GM12878 (cell line): ENCODE measurements around the gene AKAP13. TPM values are rescaled to one million over a fixed set of nuclear protein-coding genes. Genes with fewer than 3 reads are reported as not detected.

Experiments used
- ATAC-seq: fragments of 200-7000 bp; cut with Tn5 transposase; 3 replicates; pipeline ENCODE4 v1.9.1; 2020; ENCODE audit warnings: mild to moderate bottlenecking, moderate library complexity
- BruUV-seq: library from RNA; stranded (reverse); fragments of 400-500 nt; replicated peaks from 2 replicates; lab custom pipeline; 2021; lab: Mats Ljungman, UMichigan
- CTCF ChIA-PET: fragments of 300-600 bp; sonication (Branson Sonifier 250); formaldehyde crosslinking; extraction: SDS; loops from one replicate; lab custom pipeline; 2021; ENCODE audit warnings: inconsistent platforms; lab: Yijun Ruan, JAX
- POLR2A ChIA-PET: fragments of 350-600 bp; formaldehyde crosslinking; extraction: SDS; loops from one replicate; lab custom pipeline; 2021; ENCODE audit warnings: inconsistent platforms; lab: Charles Lee
- RAD21 ChIA-PET: fragments of 300-600 bp; sonication (Branson Sonifier 250); formaldehyde crosslinking; loops from one replicate; lab custom pipeline; 2023; ENCODE audit warnings: antibody characterized with exemption; ENCODE audit not compliant: unreplicated experiment; lab: Charles Lee
- SMC1A ChIA-PET: fragments of 300-600 bp; sonication (Branson Sonifier 250); formaldehyde crosslinking; loops from one replicate; lab custom pipeline; 2023; ENCODE audit not compliant: unreplicated experiment, uncharacterized antibody; lab: Charles Lee
- DNase-seq: peaks from one replicate; pipeline ENCODE4 v3.0.0-alpha.2; 2011; ENCODE audit warnings: low read depth, low spot score
- FAIRE-seq: peaks from 3 replicates; lab custom pipeline; 2011; peaks lifted over from hg19 to GRCh38; lab: Jason Lieb, UNC
- H2AFZ ChIP-seq: 2 replicates; pipeline ENCODE4 v1.6.0; 2011; ENCODE audit warnings: low read depth, low read length, control low read depth; ENCODE audit not compliant: control insufficient read depth
- H3K27ac ChIP-seq: 2 replicates; pipeline ENCODE4 v1.5.1; 2011; ENCODE audit warnings: control low read depth; ENCODE audit not compliant: control insufficient read depth, insufficient read depth
- H3K27me3 ChIP-seq, 2 experiments: replicated peaks in 1 of 2; 2 replicates each; pipeline versions ENCODE4 v1.6.0 to v1.6.1; 2011; ENCODE audit warnings: low read length in 1 of 2; ENCODE audit not compliant: control insufficient read depth in 2 of 2, insufficient read depth in 2 of 2
- H3K36me3 ChIP-seq, 2 experiments: 2 replicates each; pipeline ENCODE4 v1.5.1; 2011; ENCODE audit warnings: low read length in 1 of 2; ENCODE audit not compliant: control insufficient read depth in 2 of 2, insufficient read depth in 2 of 2
- H3K4me1 ChIP-seq: 2 replicates; pipeline ENCODE4 v1.6.1; 2011; ENCODE audit warnings: mild to moderate bottlenecking, low read length, moderate library complexity, mixed read lengths; ENCODE audit not compliant: control insufficient read depth, insufficient read depth
- H3K4me2 ChIP-seq: 2 replicates; pipeline ENCODE4 v1.6.0; 2011; ENCODE audit warnings: control low read depth; ENCODE audit not compliant: control insufficient read depth, insufficient read depth
- H3K4me3 ChIP-seq: fragments of 200-600 bp; sonication (generic); 2 replicates; pipeline ENCODE4 v1.5.1; 2016
- H3K79me2 ChIP-seq: 2 replicates; pipeline ENCODE4 v1.6.0; 2011; ENCODE audit warnings: low read length; ENCODE audit not compliant: control insufficient read depth, insufficient read depth
- H3K9ac ChIP-seq: 2 replicates; pipeline ENCODE4 v1.8.0; 2011; ENCODE audit warnings: low read length, control low read depth, mixed read lengths; ENCODE audit not compliant: control insufficient read depth, insufficient read depth
- H3K9me3 ChIP-seq: replicated peaks from 3 replicates; pipeline ENCODE4 v1.5.1; 2011; ENCODE audit warnings: mild to moderate bottlenecking, low read length; ENCODE audit not compliant: control insufficient read depth, insufficient read depth
- H4K20me1 ChIP-seq: 2 replicates; pipeline ENCODE4 v1.6.0; 2011; ENCODE audit not compliant: control insufficient read depth, insufficient read depth
- CHD1 ChIP-seq: IDR thresholded peaks from 2 replicates; pipeline ENCODE4 v1.6.1; 2012; ENCODE audit warnings: low read depth, low read length, improper control_type of control experiment
- EZH2 ChIP-seq: IDR thresholded peaks from 2 replicates; pipeline ENCODE4 v1.6.1; 2012; ENCODE audit warnings: low read depth, mild to moderate bottlenecking, control low read depth, inconsistent platforms, low read length, borderline replicate concordance; ENCODE audit not compliant: control insufficient read depth
- GATAD2B ChIP-seq: fragments of 450-650 bp; conservative IDR thresholded peaks from 2 replicates; pipeline ENCODE4 v1.6.1; 2017; ENCODE audit warnings: low read depth, mild to moderate bottlenecking, moderate library complexity
- HDGF ChIP-seq: fragments of 450-650 bp; IDR thresholded peaks from 2 replicates; pipeline ENCODE4 v1.6.1; 2016; ENCODE audit warnings: antibody characterized with exemption
- KAT2A ChIP-seq: conservative IDR thresholded peaks from 2 replicates; pipeline ENCODE4 v1.6.1; 2011; ENCODE audit warnings: low read depth, low read length; ENCODE audit not compliant: control insufficient read depth
- MEF2A ChIP-seq: IDR thresholded peaks from 2 replicates; pipeline ENCODE4 v1.6.1; 2011; ENCODE audit warnings: low read depth, mild to moderate bottlenecking, low read length, moderate library complexity; ENCODE audit not compliant: insufficient read depth
- PAX8 ChIP-seq: fragments of 450-650 bp; IDR thresholded peaks from 2 replicates; pipeline ENCODE4 v1.6.1; 2017; ENCODE audit warnings: mild to moderate bottlenecking, moderate library complexity
- POU2F2 ChIP-seq: IDR thresholded peaks from 3 replicates; pipeline ENCODE4 v1.6.1; 2011; ENCODE audit warnings: low read depth, mild to moderate bottlenecking, low read length, borderline replicate concordance
- ZNF24 ChIP-seq: fragments of 450-650 bp; IDR thresholded peaks from 2 replicates; pipeline ENCODE4 v1.6.1; 2017; ENCODE audit warnings: antibody characterized with exemption, mild to moderate bottlenecking
- WGBS: methylation state at CpG from one replicate; pipeline ENCODE4 v1.1.6; 2016; ENCODE audit warnings: low lambda C conversion rate; ENCODE audit not compliant: insufficient replicate concordance, insufficient coverage; ENCODE audit errors: missing lambda C conversion rate; 5-methylcytosine and 5-hydroxymethylcytosine counted together
- in situ Hi-C: fragments of 300-500 bp; cut with MboI; formaldehyde crosslinking; loops from 9 replicates; pipeline ENCODE4 v1.14.3; 2018; ENCODE audit warnings: mixed read lengths
- intact Hi-C: fragments of 100-400 bp; cut with micrococcal nuclease; formaldehyde crosslinking; loops from one replicate; pipeline ENCODE4 v1.14.2; 2022; ENCODE audit not compliant: unreplicated experiment
- polyA plus RNA-seq, 11 experiments: library from polyadenylated mRNA; depleted of rRNA in 4 of 11; unstranded in 6 of 11; stranded (reverse) in 5 of 11; fragments of >200 nt; fragmentation: Nextera tagmentation in 4 of 11; fragmentation: Illumina TruSeq in 1 of 11; extraction: Ambion mirVana in 4 of 11; extraction: Trizol in 1 of 11; gene quantifications; 1 replicate in 1 of 11; 2 replicates in 10 of 11; pipeline versions ENCODE4 v1.2.1 to v1.2.3, GENCODE V29; 2011 to 2016; ENCODE audit warnings: inconsistent platforms in 2 of 11, missing spikeins in 2 of 11, low read depth in 1 of 11
- total RNA-seq, 4 experiments: library from RNA; depleted of rRNA in 3 of 4; stranded (reverse); fragments of >200 nt in 3 of 4; fragmentation: Illumina TruSeq in 1 of 4; extraction: Trizol in 1 of 4; gene quantifications; 2 replicates each; pipeline versions ENCODE4 v1.2.1 to v1.2.3, GENCODE V29; 2013 to 2021
- TF ChIP-seq, protein P1 (sequence below): fragments of 450-650 bp; IDR thresholded peaks from 2 replicates; pipeline ENCODE4 v1.6.1; 2017; ENCODE audit warnings: mild to moderate bottlenecking
- TF ChIP-seq, protein P2 (sequence below): fragments of 450-650 bp; IDR thresholded peaks from 2 replicates; pipeline ENCODE4 v1.6.1; 2016; ENCODE audit warnings: mild to moderate bottlenecking, moderate library complexity, borderline replicate concordance

AKAP13 gene
- total and polyA plus RNA-seq, 10 of the 15 experiments (the other 5 are each of a cell fraction or from before 2014, with no cell fraction given) = 14.4 to 74.9 (median 55.1) TPM

DNA sequence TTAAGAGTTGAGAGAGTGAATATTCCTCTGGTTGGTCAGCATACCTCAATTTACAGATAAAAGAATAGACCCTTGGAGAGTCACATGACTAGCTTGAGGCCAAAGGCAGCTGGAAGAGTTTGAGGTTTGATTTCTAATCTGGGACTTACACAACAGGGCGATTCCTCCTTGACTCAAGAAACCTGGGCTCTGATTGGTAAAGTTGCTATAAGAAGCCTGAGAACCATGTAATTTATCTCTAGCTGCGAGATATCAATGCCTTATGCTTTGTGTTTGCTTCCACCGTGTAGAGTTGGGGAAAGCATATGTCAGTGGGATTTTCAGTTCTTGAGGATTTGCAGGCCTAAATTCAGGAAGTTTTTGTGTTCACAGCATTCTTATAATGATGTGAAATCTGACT is 208.3 kb downstream of the AKAP13 start:
- no peak overlapping the region for H3K4me3 ChIP-seq
- no peaks in the 10 kb centered on the region for H3K9me3 ChIP-seq
- DNase-seq = no peak
- H2AFZ ChIP-seq = no peak overlapping the region
- 97% methylated on average over 3 of the region's 3 CpGs for WGBS
- RAD21 ChIA-PET = no interaction called here
- no peak for FAIRE-seq
- no peak overlapping the region for H3K9ac ChIP-seq
- TF ChIP-seq POU2F2 (no peak), PAX8 (no peak), MEF2A (no peak), KAT2A (no peak)
- CTCF ChIA-PET = no interaction called here
- no TSS peak for BruUV-seq
- peaks cover 0 to 20% of the 10 kb centered on the region in 2 experiments; a peak in 3 of 4 replicates for H3K36me3 ChIP-seq
- SMC1A ChIA-PET = interaction anchor here (1.2 kb wide), 2 partner anchors 28 to 146 kb away, joined by 3 to 4 read pairs; no protein-coding TSS in a partner anchor
- no peak for ATAC-seq
- H3K4me1 ChIP-seq = peaks cover 27% of the 10 kb centered on the region
- in situ Hi-C loops (no loop called here), intact Hi-C loops (no loop called here)
- H3K27me3 ChIP-seq = no peaks in the 10 kb centered on the region
- POLR2A ChIA-PET = no interaction called here
- H3K4me2 ChIP-seq = no peak overlapping the region
- no peak overlapping the region for H3K27ac ChIP-seq
- peaks cover 23% of the 10 kb centered on the region for H3K79me2 ChIP-seq
- H4K20me1 ChIP-seq = no peaks in the 10 kb centered on the region

DNA sequence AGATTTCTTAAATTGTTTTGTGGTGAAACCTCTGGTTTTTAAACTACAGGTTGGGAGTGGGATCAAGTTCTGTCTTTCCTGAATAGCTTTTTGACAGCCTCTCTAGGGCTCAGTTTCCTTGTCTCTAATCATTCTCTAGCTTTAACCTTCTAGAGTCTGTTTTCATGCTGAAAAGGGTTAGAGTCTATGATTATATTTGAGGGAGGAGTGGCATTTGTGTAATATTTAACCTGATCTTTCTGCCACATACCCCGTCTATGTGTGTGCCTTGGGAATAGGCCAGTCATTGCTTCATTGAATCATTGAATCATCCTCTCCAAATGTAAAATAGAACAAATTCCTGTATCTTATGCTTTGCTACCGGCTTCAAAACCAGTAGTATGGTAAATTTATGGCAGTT is 209.4 kb downstream of the AKAP13 start:
- Histone ChIP-seq H3K27ac (no peak overlapping the region), H3K4me2 (no peak overlapping the region), H3K4me3 (no peak overlapping the region), H3K4me1 (peaks cover 16% of the 10 kb centered on the region), H3K36me3 (peaks cover 0 to 20% of the 10 kb centered on the region in 2 experiments; a peak in 3 of 4 replicates), H3K27me3 (no peaks in the 10 kb centered on the region), H4K20me1 (no peaks in the 10 kb centered on the region), H3K9ac (no peak overlapping the region), H2AFZ (no peak overlapping the region), H3K79me2 (peaks cover 13% of the 10 kb centered on the region), H3K9me3 (no peaks in the 10 kb centered on the region)
- ChIA-PET POLR2A (interaction anchor here (0.7 kb wide), 1 partner anchor 12 kb away, joined by 3 read pairs; no protein-coding TSS in a partner anchor), SMC1A (interaction anchor here (1.2 to 1.3 kb wide), 3 partner anchors 12 to 145 kb away, joined by 3 to 4 read pairs (median 3); no protein-coding TSS in a partner anchor), RAD21 (no interaction called here), CTCF (interaction anchor here (1.0 to 1.4 kb wide), 3 partner anchors 14 to 272 kb away, joined by 3 read pairs; no protein-coding TSS in a partner anchor)
- in situ Hi-C loops (no loop called here), intact Hi-C loops (no loop called here)
- ATAC-seq (no peak), FAIRE-seq (no peak), DNase-seq (no peak)
- no TSS peak for BruUV-seq
- 75% methylated on average over 2 of the region's 2 CpGs for WGBS
- TF ChIP-seq GATAD2B (no peak), HDGF (no peak), CHD1 (no peak), KAT2A (no peak), EZH2 (no peak), ZNF24 (no peak)
- TF ChIP-seq, protein P1, sequence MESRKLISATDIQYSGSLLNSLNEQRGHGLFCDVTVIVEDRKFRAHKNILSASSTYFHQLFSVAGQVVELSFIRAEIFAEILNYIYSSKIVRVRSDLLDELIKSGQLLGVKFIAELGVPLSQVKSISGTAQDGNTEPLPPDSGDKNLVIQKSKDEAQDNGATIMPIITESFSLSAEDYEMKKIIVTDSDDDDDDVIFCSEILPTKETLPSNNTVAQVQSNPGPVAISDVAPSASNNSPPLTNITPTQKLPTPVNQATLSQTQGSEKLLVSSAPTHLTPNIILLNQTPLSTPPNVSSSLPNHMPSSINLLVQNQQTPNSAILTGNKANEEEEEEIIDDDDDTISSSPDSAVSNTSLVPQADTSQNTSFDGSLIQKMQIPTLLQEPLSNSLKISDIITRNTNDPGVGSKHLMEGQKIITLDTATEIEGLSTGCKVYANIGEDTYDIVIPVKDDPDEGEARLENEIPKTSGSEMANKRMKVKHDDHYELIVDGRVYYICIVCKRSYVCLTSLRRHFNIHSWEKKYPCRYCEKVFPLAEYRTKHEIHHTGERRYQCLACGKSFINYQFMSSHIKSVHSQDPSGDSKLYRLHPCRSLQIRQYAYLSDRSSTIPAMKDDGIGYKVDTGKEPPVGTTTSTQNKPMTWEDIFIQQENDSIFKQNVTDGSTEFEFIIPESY = no peak
- TF ChIP-seq, protein P2, sequence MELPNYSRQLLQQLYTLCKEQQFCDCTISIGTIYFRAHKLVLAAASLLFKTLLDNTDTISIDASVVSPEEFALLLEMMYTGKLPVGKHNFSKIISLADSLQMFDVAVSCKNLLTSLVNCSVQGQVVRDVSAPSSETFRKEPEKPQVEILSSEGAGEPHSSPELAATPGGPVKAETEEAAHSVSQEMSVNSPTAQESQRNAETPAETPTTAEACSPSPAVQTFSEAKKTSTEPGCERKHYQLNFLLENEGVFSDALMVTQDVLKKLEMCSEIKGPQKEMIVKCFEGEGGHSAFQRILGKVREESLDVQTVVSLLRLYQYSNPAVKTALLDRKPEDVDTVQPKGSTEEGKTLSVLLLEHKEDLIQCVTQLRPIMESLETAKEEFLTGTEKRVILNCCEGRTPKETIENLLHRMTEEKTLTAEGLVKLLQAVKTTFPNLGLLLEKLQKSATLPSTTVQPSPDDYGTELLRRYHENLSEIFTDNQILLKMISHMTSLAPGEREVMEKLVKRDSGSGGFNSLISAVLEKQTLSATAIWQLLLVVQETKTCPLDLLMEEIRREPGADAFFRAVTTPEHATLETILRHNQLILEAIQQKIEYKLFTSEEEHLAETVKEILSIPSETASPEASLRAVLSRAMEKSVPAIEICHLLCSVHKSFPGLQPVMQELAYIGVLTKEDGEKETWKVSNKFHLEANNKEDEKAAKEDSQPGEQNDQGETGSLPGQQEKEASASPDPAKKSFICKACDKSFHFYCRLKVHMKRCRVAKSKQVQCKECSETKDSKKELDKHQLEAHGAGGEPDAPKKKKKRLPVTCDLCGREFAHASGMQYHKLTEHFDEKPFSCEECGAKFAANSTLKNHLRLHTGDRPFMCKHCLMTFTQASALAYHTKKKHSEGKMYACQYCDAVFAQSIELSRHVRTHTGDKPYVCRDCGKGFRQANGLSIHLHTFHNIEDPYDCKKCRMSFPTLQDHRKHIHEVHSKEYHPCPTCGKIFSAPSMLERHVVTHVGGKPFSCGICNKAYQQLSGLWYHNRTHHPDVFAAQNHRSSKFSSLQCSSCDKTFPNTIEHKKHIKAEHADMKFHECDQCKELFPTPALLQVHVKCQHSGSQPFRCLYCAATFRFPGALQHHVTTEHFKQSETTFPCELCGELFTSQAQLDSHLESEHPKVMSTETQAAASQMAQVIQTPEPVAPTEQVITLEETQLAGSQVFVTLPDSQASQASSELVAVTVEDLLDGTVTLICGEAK = no peak
